GM19395 (cell line): ENCODE data around the gene INPP5E.
A peak's percentile ranks its signal among the peaks of the same experiment; 100 is the strongest.

Source experiments
- ATAC-seq: cut with Tn5 transposase; IDR thresholded peaks from one replicate; pipeline ENCODE4 v1.9.1; 2021; ENCODE audit warnings: mild to moderate bottlenecking, moderate library complexity; ENCODE audit not compliant: unreplicated experiment

The INPP5E gene

GRCh38 chr9:136439481-136440408 is at the start of gene INPP5E:
Gene INPP5E (minus strand): TSS chr9:136439845. CDS start chr9:136439419, 426 bp downstream.
- peak; percentile 78 for ATAC-seq

- no peak for ATAC-seq
These were observed 48.9 kb upstream of the INPP5E start for GRCh38 chr9:136488247-136489214.

GRCh38 chr9:136487672-136488071 is 48.0 kb upstream of the INPP5E start:
- no peak for ATAC-seq

- ATAC-seq, result no peak
These were observed 47.4 kb upstream of the INPP5E start for GRCh38 chr9:136486823-136487620.

- no peak for ATAC-seq
These were observed 46.5 kb upstream of the INPP5E start for GRCh38 chr9:136486131-136486530.

- ATAC-seq, result peak; percentile 27
These were observed 45.7 kb upstream of the INPP5E start for GRCh38 chr9:136485049-136486045.

GRCh38 chr9:136484153-136485048 is 44.8 kb upstream of the INPP5E start:
- ATAC-seq, result no peak

GRCh38 chr9:136483589-136484152 is 44.0 kb upstream of the INPP5E start:
- peak; percentile 47 for ATAC-seq

GRCh38 chr9:136482793-136483588 is 43.3 kb upstream of the INPP5E start, which contains the start of gene SEC16A:
Gene SEC16A (minus strand): TSS chr9:136483040. CDS start chr9:136477615, 5,425 bp downstream.
- peak; percentile 53 for ATAC-seq

GRCh38 chr9:136482046-136482792 is 42.6 kb upstream of the INPP5E start:
- peak; percentile 5 for ATAC-seq

GRCh38 chr9:136481558-136481957 is 41.9 kb upstream of the INPP5E start:
- no peak for ATAC-seq

- ATAC-seq, result no peak
These were observed 36.9 kb upstream of the INPP5E start for GRCh38 chr9:136476369-136477150.

- no peak for ATAC-seq
These were observed 35.6 kb upstream of the INPP5E start for GRCh38 chr9:136474974-136475865.

GRCh38 chr9:136474021-136474640 is 34.5 kb upstream of the INPP5E start:
- no peak for ATAC-seq
